Lung (tissue), 12 donors: ENCODE results near the gene PSTK. TPM values are rescaled to one million over a fixed set of nuclear protein-coding genes. Genes with fewer than 3 reads are reported as not detected.

Experiments
- ATAC-seq: fragments of 200-7000 bp; cut with Tn5 transposase; one replicate; pipeline ENCODE4 v1.9.1; 2020; ENCODE audit warnings: moderate number of reproducible peaks; ENCODE audit not compliant: insufficient read depth, low FRiP score
- DNase-seq, 3 donors: peaks; one replicate each; pipeline ENCODE4 v3.0.0-alpha.2; 2013 to 2017
- H3K27ac ChIP-seq, 2 donors: one replicate each; pipeline ENCODE4 v1.5.1; 2013; ENCODE audit warnings: mild to moderate bottlenecking in 2 of 2, moderate library complexity in 2 of 2, control low read depth in 1 of 2, inconsistent platforms in 1 of 2, low read depth in 1 of 2, low read length in 1 of 2
- H3K27me3 ChIP-seq, 3 donors: one replicate each; pipeline ENCODE4 v1.5.1; 2013; ENCODE audit warnings: low read length in 2 of 3; ENCODE audit not compliant: control insufficient read depth in 3 of 3, insufficient read depth in 3 of 3
- H3K36me3 ChIP-seq, 4 donors: one replicate each; pipeline ENCODE4 v1.5.1; 2013; ENCODE audit warnings: low read length in 4 of 4, mild to moderate bottlenecking in 1 of 4, moderate library complexity in 1 of 4; ENCODE audit not compliant: control insufficient read depth in 4 of 4, insufficient read depth in 4 of 4
- H3K4me1 ChIP-seq, 5 donors: one replicate each; pipeline ENCODE4 v1.5.1; 2013; ENCODE audit warnings: low read length in 5 of 5, mild to moderate bottlenecking in 2 of 5, moderate library complexity in 1 of 5; ENCODE audit not compliant: control insufficient read depth in 5 of 5, insufficient read depth in 5 of 5
- H3K4me3 ChIP-seq: one replicate; pipeline ENCODE4 v1.5.1; 2013; ENCODE audit warnings: mild to moderate bottlenecking, control low read depth, moderate library complexity
- H3K9ac ChIP-seq, 2 donors: one replicate each; pipeline ENCODE4 v1.5.1; 2013; ENCODE audit warnings: low read length in 2 of 2, control low read depth in 1 of 2; ENCODE audit not compliant: insufficient read depth in 1 of 2
- H3K9me3 ChIP-seq, 4 donors: one replicate each; pipeline ENCODE4 v1.5.1; 2013; ENCODE audit warnings: low read length in 3 of 4, mild to moderate bottlenecking in 1 of 4, moderate library complexity in 1 of 4; ENCODE audit not compliant: control insufficient read depth in 4 of 4, insufficient read depth in 3 of 4
- WGBS, 2 donors: extraction: QIAGEN DNeasy Blood & Tissue Kit; methylation state at CpG; one replicate each; pipeline ENCODE4 v1.1.7; 2013; 5-methylcytosine and 5-hydroxymethylcytosine counted together
- polyA plus RNA-seq, 2 donors: library from polyadenylated mRNA; stranded (reverse); fragments of 200-250 nt; gene quantifications; one replicate each; pipeline ENCODE4 v1.2.1, GENCODE V29; 2013
- total RNA-seq, 2 donors: library from RNA; depleted of rRNA in 1 of 2; stranded (reverse); fragments of >200 nt in 1 of 2; gene quantifications; one replicate each; pipeline ENCODE4 v1.2.1, GENCODE V29; 2014 to 2021
- TF ChIP-seq, protein P1 (sequence below): IDR thresholded peaks from 2 replicates; pipeline ENCODE4 v1.5.1; 2012; ENCODE audit warnings: mild to moderate bottlenecking; ENCODE audit errors: control extremely low read depth, extremely low read depth
- donor health status: control.
- donor health status: control.
- donor health status: Bipolar disorder and iron deficiency.
- donor health status: healthy.
- donor health status: DM: yes; HTN: yes; CAD: no.

Gene PSTK
- total and polyA plus RNA-seq, 4 donors: 1.8 to 5.0 (median 3.3) TPM

DNA sequence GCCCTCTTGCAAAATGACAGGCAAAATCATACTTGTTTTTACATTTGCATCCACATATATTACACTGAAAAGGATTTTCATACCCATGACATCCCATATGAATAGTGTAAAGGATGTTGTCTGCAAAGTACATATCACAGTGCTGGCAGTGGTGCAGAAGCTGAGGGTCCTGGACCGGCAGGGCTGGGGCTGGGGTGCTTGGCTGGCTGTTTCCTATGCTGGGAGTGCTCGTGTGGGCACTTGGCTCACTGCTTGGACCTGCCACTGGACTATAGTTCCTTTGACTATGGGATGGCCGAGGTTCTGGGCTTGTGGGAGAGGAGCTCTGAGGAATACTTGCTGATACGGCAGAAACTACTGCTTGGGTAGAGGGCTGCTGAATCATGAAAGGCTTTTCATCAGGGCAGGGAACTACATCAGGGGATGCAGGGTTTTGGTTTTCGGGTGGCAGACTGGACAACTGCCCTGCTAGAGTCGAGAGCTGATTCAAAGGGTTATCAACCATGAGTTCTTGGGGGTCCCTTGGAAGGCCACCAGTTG, 13.7 kb downstream of the PSTK start:
- Histone ChIP-seq H3K36me3 (peaks cover 11 to 37% (median 24%) of the 10 kb centered on the region in 4 donors), H3K27ac (no peak overlapping the region), H3K4me3 (no peak overlapping the region), H3K9ac (no peak overlapping the region), H3K4me1 (peaks cover 0 to under 1% (median 0%) of the 10 kb centered on the region in 5 donors), H3K27me3 (no peaks in the 10 kb centered on the region), H3K9me3 (no peaks in the 10 kb centered on the region)
- TF ChIP-seq, protein P1, sequence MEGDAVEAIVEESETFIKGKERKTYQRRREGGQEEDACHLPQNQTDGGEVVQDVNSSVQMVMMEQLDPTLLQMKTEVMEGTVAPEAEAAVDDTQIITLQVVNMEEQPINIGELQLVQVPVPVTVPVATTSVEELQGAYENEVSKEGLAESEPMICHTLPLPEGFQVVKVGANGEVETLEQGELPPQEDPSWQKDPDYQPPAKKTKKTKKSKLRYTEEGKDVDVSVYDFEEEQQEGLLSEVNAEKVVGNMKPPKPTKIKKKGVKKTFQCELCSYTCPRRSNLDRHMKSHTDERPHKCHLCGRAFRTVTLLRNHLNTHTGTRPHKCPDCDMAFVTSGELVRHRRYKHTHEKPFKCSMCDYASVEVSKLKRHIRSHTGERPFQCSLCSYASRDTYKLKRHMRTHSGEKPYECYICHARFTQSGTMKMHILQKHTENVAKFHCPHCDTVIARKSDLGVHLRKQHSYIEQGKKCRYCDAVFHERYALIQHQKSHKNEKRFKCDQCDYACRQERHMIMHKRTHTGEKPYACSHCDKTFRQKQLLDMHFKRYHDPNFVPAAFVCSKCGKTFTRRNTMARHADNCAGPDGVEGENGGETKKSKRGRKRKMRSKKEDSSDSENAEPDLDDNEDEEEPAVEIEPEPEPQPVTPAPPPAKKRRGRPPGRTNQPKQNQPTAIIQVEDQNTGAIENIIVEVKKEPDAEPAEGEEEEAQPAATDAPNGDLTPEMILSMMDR: no peak
- WGBS, 2 donors: 95 to 97% methylated on average over 6 of the region's 6 CpGs
- DNase-seq: no peak
- ATAC-seq: no peak

DNA sequence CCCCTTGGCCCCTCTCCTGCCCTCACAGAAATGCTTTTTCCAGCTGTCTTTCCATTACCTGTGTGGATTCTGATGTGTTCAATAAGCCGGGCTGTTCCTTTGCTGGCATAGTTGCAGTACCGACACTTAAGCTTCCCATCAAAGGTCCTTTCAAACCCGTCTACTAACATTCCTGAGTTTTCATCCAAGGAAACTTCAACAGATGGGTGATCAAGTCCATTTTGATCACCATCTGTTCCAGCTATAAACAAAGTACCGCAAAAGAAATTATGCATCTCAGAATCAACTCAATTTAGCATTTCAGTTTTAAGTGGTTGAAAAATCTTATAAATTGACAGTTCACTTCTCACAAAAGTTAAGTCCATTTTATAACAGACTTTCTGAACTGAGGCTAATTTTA, 15.7 kb downstream of the PSTK start:
- no peak overlapping the region for H3K27ac ChIP-seq
- no peak overlapping the region for H3K9ac ChIP-seq
- H3K4me1 ChIP-seq: peaks cover 0 to 4% (median 0%) of the 10 kb centered on the region in 5 donors
- WGBS, 2 donors: 91 to 93% methylated on average over 4 of the region's 4 CpGs
- H3K36me3 ChIP-seq: peaks cover 11 to 33% (median 23%) of the 10 kb centered on the region in 4 donors
- TF ChIP-seq, protein P1: no peak
- H3K4me3 ChIP-seq: no peak overlapping the region
- H3K9me3 ChIP-seq: no peaks in the 10 kb centered on the region
- DNase-seq (no peak), ATAC-seq (no peak)
- no peaks in the 10 kb centered on the region for H3K27me3 ChIP-seq

DNA sequence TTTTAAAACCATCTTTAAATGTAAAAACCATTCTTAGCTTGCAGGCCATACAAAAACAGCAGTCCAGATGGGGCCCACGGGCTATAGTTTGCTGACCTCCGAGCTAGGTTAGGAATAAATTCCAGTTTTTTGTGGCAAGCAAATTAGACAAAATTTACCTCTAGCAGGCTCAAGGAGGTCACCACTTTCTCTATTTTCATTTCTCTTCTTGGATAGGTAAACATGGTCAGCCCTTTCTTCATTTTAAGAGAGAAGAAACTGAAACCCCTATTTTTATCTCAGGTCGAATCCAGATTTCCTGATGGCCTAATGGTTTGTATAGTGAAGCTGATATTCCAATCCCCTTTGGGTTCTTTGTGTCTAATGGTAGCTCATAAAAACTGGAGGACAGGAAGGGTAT, 17.7 kb downstream of the PSTK start:
- DNase-seq (no peak), ATAC-seq (no peak)
- no peaks in the 10 kb centered on the region for H3K9me3 ChIP-seq
- WGBS, 2 donors: 90 to 94% methylated on average over 3 of the region's 3 CpGs
- no peak overlapping the region for H3K4me3 ChIP-seq
- TF ChIP-seq, protein P1: no peak
- no peaks in the 10 kb centered on the region for H3K27me3 ChIP-seq
- no peak overlapping the region for H3K27ac ChIP-seq
- peaks cover 0 to 4% (median 0%) of the 10 kb centered on the region in 5 donors for H3K4me1 ChIP-seq
- peaks cover 11 to 33% (median 21%) of the 10 kb centered on the region in 4 donors for H3K36me3 ChIP-seq
- H3K9ac ChIP-seq: no peak overlapping the region

DNA sequence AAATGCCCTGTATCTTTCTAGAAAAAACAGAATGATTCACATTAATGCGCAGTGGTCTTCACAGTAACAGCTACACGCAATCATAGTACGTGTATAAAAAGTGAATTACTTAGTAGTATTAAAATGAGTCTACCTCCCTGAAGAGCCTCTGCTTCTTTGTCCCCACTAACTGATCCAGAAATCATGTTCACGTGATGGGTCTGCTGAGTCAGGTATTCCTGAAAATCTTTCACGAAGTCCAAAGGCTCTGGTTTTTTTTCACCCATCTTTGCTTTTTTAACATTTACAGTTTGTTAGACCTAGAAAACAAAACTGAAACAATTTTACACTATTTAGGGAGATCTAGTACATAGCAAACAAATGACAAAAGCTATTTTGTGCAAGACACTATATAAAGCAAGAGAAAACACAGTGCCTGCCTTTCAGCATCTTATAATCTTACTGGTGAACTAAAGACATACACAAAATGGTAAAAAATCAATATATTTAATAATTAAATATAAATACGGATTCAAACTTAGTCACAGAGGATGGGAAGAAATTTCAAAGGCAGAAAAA, 18.2 kb downstream of the PSTK start:
- ATAC-seq: no peak
- Histone ChIP-seq H3K9me3 (no peaks in the 10 kb centered on the region), H3K4me1 (peaks cover 0 to 4% (median 0%) of the 10 kb centered on the region in 5 donors), H3K9ac (no peak overlapping the region), H3K4me3 (no peak overlapping the region), H3K27me3 (no peaks in the 10 kb centered on the region), H3K27ac (no peak overlapping the region), H3K36me3 (peaks cover 11 to 33% (median 21%) of the 10 kb centered on the region in 4 donors)
- TF ChIP-seq, protein P1: no peak
- no peak for DNase-seq
- 94 to 96% methylated on average over 6 of the region's 6 CpGs for WGBS, 2 donors
